Spleen (tissue), 7 donors: ENCODE data around the gene QPRT.
"Not testable (repeated sequence)": the region's sequence is repeated elsewhere in the genome, so short reads cannot be mapped to it uniquely, and the experiment has no call there.

Experiments used
- POLR2AphosphoS5 ChIP-seq, 3 donors: sonication (generic); formaldehyde crosslinking; IDR thresholded peaks; one replicate each; pipeline ENCODE4 v1.5.1; 2017; ENCODE audit warnings: antibody characterized with exemption in 3 of 3
- TF ChIP-seq, protein P1 (sequence below), 11 experiments: fragments of 200-600 bp in 7 of 11; fragments of 450-650 bp in 4 of 11; sonication (generic) in 4 of 11; IDR thresholded peaks in 8 of 11; conservative IDR thresholded peaks in 3 of 11; 1 replicate in 7 of 11; 2 replicates in 4 of 11; pipeline versions ENCODE4 v1.4.0 to v1.8.0; 2016 to 2021; ENCODE audit warnings: antibody characterized with exemption in 11 of 11, inconsistent platforms in 4 of 11, mild to moderate bottlenecking in 1 of 11
- donor health status: DM: no; HTN: no; CAD: no; lungs with moderate emphysema.
- donor health status: DM: no; HTN: no; CAD: no.
- donor health status: DM: no; HTN: no; CAD: no.

DNA sequence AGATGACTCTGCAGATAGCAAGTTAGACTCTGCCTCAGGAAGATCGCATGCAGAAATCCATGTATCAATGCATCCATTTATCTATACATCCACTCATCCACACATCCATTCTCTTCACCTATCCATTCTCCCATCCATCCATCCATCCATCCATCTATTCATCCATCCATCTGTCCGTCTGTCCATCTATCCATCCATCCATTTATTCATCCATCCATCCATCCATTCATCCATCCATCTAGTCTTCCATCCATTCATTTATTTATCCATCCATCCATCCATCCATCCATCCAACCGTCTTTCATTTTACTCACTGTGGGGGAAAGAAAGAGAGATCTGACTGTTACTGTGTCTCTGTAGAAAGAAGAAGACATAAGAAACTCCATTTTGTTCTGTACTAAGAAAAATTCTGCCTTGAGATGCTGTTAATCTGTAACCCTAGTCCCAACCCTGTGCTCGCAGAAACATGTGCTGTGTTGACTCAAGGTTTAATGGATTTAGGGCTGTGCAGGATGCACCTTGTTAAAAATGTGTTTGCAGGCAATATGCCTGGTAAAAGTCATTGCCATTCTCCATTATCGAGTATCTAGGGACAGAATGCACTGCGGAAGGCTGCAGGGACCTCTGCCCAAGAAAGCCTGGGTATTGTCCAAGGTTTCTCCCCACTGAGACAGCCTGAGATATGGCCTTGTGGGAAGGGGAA lies 61.1 kb downstream of the QPRT start:
- not testable (repeated sequence) for TF ChIP-seq POLR2AphosphoS5 (IDR thresholded peaks at IDR 0.05)
- TF ChIP-seq, protein P1, sequence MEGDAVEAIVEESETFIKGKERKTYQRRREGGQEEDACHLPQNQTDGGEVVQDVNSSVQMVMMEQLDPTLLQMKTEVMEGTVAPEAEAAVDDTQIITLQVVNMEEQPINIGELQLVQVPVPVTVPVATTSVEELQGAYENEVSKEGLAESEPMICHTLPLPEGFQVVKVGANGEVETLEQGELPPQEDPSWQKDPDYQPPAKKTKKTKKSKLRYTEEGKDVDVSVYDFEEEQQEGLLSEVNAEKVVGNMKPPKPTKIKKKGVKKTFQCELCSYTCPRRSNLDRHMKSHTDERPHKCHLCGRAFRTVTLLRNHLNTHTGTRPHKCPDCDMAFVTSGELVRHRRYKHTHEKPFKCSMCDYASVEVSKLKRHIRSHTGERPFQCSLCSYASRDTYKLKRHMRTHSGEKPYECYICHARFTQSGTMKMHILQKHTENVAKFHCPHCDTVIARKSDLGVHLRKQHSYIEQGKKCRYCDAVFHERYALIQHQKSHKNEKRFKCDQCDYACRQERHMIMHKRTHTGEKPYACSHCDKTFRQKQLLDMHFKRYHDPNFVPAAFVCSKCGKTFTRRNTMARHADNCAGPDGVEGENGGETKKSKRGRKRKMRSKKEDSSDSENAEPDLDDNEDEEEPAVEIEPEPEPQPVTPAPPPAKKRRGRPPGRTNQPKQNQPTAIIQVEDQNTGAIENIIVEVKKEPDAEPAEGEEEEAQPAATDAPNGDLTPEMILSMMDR (IDR thresholded peaks at IDR 0.05 in 8 of 11, conservative IDR thresholded peaks at IDR 0.05 in 3 of 11): not testable (repeated sequence)
